GM19023 (cell line): ENCODE measurements around the gene MAN2A1.

Experiments used
- ATAC-seq: cut with Tn5 transposase; IDR thresholded peaks from one replicate; pipeline ENCODE4 v1.9.1; 2021; ENCODE audit warnings: mild to moderate bottlenecking, moderate library complexity; ENCODE audit not compliant: unreplicated experiment

The MAN2A1 gene

GRCh38 chr5:109704282-109704952 lies 14.7 kb downstream of the MAN2A1 start:
- ATAC-seq, result no peak

GRCh38 chr5:109705596-109705995 lies 15.9 kb downstream of the MAN2A1 start:
- no peak for ATAC-seq

- ATAC-seq, result no peak
These were observed 16.4 kb downstream of the MAN2A1 start for GRCh38 chr5:109706095-109706494.

GRCh38 chr5:109707531-109707930 lies 17.8 kb downstream of the MAN2A1 start:
- ATAC-seq, result no peak

- no peak for ATAC-seq
These were observed 19.1 kb downstream of the MAN2A1 start for GRCh38 chr5:109708813-109709212.

GRCh38 chr5:109709225-109709624 lies 19.5 kb downstream of the MAN2A1 start:
- no peak for ATAC-seq

GRCh38 chr5:109711673-109712072 lies 21.9 kb downstream of the MAN2A1 start:
- no peak for ATAC-seq

- no peak for ATAC-seq
These were observed 23.7 kb downstream of the MAN2A1 start for GRCh38 chr5:109713453-109713852.

GRCh38 chr5:109714592-109714991 lies 24.9 kb downstream of the MAN2A1 start:
- no peak for ATAC-seq

GRCh38 chr5:109718216-109718615 lies 28.5 kb downstream of the MAN2A1 start:
- ATAC-seq, result no peak

GRCh38 chr5:109718632-109719031 lies 28.9 kb downstream of the MAN2A1 start:
- ATAC-seq, result no peak

GRCh38 chr5:109719978-109720377 lies 30.3 kb downstream of the MAN2A1 start:
- ATAC-seq, result no peak

GRCh38 chr5:109721741-109722140 lies 32.0 kb downstream of the MAN2A1 start:
- no peak for ATAC-seq

GRCh38 chr5:109723606-109724005 lies 33.9 kb downstream of the MAN2A1 start:
- ATAC-seq, result no peak

GRCh38 chr5:109725135-109725534 lies 35.4 kb downstream of the MAN2A1 start:
- ATAC-seq, result no peak

GRCh38 chr5:109739741-109740728 lies 50.3 kb downstream of the MAN2A1 start:
- peak; percentile 93 for ATAC-seq

- no peak for ATAC-seq
These were observed 51.2 kb downstream of the MAN2A1 start for GRCh38 chr5:109740966-109741365.

- ATAC-seq, result no peak
These were observed 51.7 kb downstream of the MAN2A1 start for GRCh38 chr5:109741390-109741789.

- no peak for ATAC-seq
These were observed 53.4 kb downstream of the MAN2A1 start for GRCh38 chr5:109743041-109743531.

GRCh38 chr5:109743770-109744212 lies 54.1 kb downstream of the MAN2A1 start:
- ATAC-seq, result no peak

- ATAC-seq, result no peak
These were observed 54.5 kb downstream of the MAN2A1 start for GRCh38 chr5:109744261-109744660.

GRCh38 chr5:109748546-109748945 lies 58.8 kb downstream of the MAN2A1 start:
- ATAC-seq, result no peak
